Stimulated activated naive B cell treated with anti-CD40 and anti-IgM and Interleukin-4, amounts not matched to agents 10 μg/mL and 1 μg/mL and 100 μg/mL, for 72 hours (primary cell): ENCODE measurements around the gene MALT1.
A peak's percentile ranks its signal among the peaks of the same experiment; 100 is the strongest.

Source experiments
- ATAC-seq, 2 donors: fragments of 150-1000 bp; cut with Tn5 transposase; replicated peaks; 2 replicates each; pipeline ENCODE4 v1.10.0; 2021; ENCODE audit warnings: moderate library complexity in 1 of 2
- DNase-seq: peaks from one replicate; pipeline ENCODE4 v3.0.0; 2021
- H3K27ac Mint-ChIP-seq: one replicate; pipeline ENCODE4 v1.8.0; 2022; ENCODE audit warnings: mild to moderate bottlenecking, mixed read lengths
- H3K27me3 Mint-ChIP-seq, 2 donors: one replicate each; pipeline ENCODE4 v1.8.0; 2022; ENCODE audit warnings: mixed read lengths in 2 of 2
- H3K36me3 Mint-ChIP-seq, 2 donors: one replicate each; pipeline ENCODE4 v1.8.0; 2022; ENCODE audit warnings: mixed read lengths in 2 of 2, mild to moderate bottlenecking in 1 of 2
- H3K4me1 Mint-ChIP-seq, 2 donors: one replicate each; pipeline ENCODE4 v1.8.0; 2022; ENCODE audit warnings: mixed read lengths in 2 of 2, mild to moderate bottlenecking in 1 of 2
- H3K4me3 Mint-ChIP-seq, 2 donors: one replicate each; pipeline ENCODE4 v1.8.0; 2022; ENCODE audit warnings: mild to moderate bottlenecking in 2 of 2, mixed read lengths in 2 of 2, moderate library complexity in 1 of 2
- H3K9me3 Mint-ChIP-seq, 2 donors: one replicate each; pipeline ENCODE4 v1.8.0; 2022; ENCODE audit warnings: mixed read lengths in 2 of 2, mild to moderate bottlenecking in 1 of 2

The MALT1 gene, protein sequence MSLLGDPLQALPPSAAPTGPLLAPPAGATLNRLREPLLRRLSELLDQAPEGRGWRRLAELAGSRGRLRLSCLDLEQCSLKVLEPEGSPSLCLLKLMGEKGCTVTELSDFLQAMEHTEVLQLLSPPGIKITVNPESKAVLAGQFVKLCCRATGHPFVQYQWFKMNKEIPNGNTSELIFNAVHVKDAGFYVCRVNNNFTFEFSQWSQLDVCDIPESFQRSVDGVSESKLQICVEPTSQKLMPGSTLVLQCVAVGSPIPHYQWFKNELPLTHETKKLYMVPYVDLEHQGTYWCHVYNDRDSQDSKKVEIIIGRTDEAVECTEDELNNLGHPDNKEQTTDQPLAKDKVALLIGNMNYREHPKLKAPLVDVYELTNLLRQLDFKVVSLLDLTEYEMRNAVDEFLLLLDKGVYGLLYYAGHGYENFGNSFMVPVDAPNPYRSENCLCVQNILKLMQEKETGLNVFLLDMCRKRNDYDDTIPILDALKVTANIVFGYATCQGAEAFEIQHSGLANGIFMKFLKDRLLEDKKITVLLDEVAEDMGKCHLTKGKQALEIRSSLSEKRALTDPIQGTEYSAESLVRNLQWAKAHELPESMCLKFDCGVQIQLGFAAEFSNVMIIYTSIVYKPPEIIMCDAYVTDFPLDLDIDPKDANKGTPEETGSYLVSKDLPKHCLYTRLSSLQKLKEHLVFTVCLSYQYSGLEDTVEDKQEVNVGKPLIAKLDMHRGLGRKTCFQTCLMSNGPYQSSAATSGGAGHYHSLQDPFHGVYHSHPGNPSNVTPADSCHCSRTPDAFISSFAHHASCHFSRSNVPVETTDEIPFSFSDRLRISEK

GRCh38 chr18:58671111-58671631, at the start of gene MALT1:
Gene MALT1 (plus strand): TSS chr18:58671465. CDS start chr18:58671644, 179 bp downstream.
- ATAC-seq (peak; percentile 86 to 89), DNase-seq (peak; percentile 91)
- peaks cover 21 to 25% of the 10 kb centered on the region in 2 donors for H3K36me3 Mint-ChIP-seq
- H3K4me3 Mint-ChIP-seq = peak within 1 kb of the TSS; percentile 94 to 97
- peaks cover 50 to 73% of the 10 kb centered on the region in 2 donors for H3K4me1 Mint-ChIP-seq
- H3K27me3 Mint-ChIP-seq = no peaks in the 10 kb centered on the region
- peak within 1 kb of the TSS; percentile 97 for H3K27ac Mint-ChIP-seq
- no peaks in the 10 kb centered on the region for H3K9me3 Mint-ChIP-seq

- DNase-seq = no peak
- Mint-ChIP-seq H3K4me1 (peaks cover 8% of the 10 kb centered on the region in 2 donors), H3K4me3 (no peak overlapping the region), H3K27me3 (no peaks in the 10 kb centered on the region), H3K27ac (no peak overlapping the region), H3K9me3 (no peaks in the 10 kb centered on the region), H3K36me3 (no peaks in the 10 kb centered on the region)
- ATAC-seq = no peak
Observed at GRCh38 chr18:58624011-58624410, 47.3 kb upstream of the MALT1 start.

DNA sequence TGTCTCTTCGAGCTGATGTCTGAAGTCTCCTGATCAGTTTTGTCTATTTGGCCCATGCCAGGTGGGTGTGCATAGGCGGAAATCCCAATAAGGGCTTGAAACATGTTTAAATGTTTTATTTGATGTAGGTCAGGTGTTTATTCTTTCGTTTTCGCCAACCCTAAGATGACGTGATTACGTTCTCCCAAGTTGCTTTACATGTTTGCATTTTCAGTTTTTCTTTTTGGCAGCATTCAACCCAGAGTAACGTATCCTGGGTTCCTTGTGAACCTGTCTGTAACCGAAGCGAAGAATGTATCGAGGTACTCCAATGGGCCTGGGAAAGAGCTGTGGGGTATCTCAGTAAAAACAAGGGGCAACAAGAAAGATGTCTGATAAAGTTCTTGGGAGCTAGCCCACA, 45.4 kb upstream of the MALT1 start:
- Mint-ChIP-seq H3K27ac (no peak overlapping the region), H3K4me1 (peaks cover 7 to 8% of the 10 kb centered on the region in 2 donors), H3K27me3 (no peaks in the 10 kb centered on the region), H3K4me3 (no peak overlapping the region), H3K9me3 (no peaks in the 10 kb centered on the region), H3K36me3 (no peaks in the 10 kb centered on the region)
- DNase-seq (no peak), ATAC-seq (no peak)

GRCh38 chr18:58630071-58630470, 41.2 kb upstream of the MALT1 start:
- Mint-ChIP-seq H3K27me3 (no peaks in the 10 kb centered on the region), H3K27ac (no peak overlapping the region), H3K36me3 (no peaks in the 10 kb centered on the region), H3K4me3 (no peak overlapping the region), H3K4me1 (peaks cover 13 to 19% of the 10 kb centered on the region in 2 donors), H3K9me3 (no peaks in the 10 kb centered on the region)
- no peak for DNase-seq
- ATAC-seq = no peak

GRCh38 chr18:58631301-58631700, 40.0 kb upstream of the MALT1 start:
- Mint-ChIP-seq H3K36me3 (no peaks in the 10 kb centered on the region), H3K27ac (no peak overlapping the region), H3K4me1 (peaks cover 13 to 27% of the 10 kb centered on the region in 2 donors), H3K27me3 (no peaks in the 10 kb centered on the region), H3K9me3 (no peaks in the 10 kb centered on the region), H3K4me3 (no peak overlapping the region)
- DNase-seq (no peak), ATAC-seq (no peak)

DNA sequence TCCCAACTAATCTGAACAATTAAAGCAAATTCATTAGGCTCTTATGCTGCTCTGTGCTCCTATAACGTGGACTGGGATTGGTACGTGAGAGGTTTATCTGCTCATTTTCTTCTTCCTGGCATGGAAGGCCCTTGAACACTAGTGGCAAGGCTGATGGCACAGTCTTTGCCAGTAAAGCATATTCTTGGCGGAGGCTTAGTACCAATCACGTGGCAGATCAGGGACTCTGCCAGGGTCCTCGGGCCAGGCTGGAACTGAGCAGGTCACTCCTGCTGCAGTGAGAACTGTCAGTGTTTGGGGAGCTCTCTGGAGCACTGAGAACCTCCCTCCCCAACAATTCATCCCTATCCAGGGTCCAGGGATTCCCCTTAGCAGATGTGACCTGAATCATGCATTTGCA, 38.7 kb upstream of the MALT1 start:
- Mint-ChIP-seq H3K36me3 (no peaks in the 10 kb centered on the region), H3K4me3 (no peak overlapping the region), H3K27ac (no peak overlapping the region), H3K9me3 (no peaks in the 10 kb centered on the region), H3K27me3 (no peaks in the 10 kb centered on the region), H3K4me1 (peaks cover 14 to 33% of the 10 kb centered on the region in 2 donors)
- DNase-seq (no peak), ATAC-seq (no peak)

GRCh38 chr18:58633874-58634273, 37.4 kb upstream of the MALT1 start:
- peaks cover 26 to 47% of the 10 kb centered on the region in 2 donors for H3K4me1 Mint-ChIP-seq
- H3K9me3 Mint-ChIP-seq = no peaks in the 10 kb centered on the region
- H3K4me3 Mint-ChIP-seq = no peak overlapping the region
- DNase-seq = no peak
- peak overlapping the region; percentile 67 for H3K27ac Mint-ChIP-seq
- no peaks in the 10 kb centered on the region for H3K36me3 Mint-ChIP-seq
- no peaks in the 10 kb centered on the region for H3K27me3 Mint-ChIP-seq
- peak in 1 of 2 donors; percentile 30 for ATAC-seq

DNA sequence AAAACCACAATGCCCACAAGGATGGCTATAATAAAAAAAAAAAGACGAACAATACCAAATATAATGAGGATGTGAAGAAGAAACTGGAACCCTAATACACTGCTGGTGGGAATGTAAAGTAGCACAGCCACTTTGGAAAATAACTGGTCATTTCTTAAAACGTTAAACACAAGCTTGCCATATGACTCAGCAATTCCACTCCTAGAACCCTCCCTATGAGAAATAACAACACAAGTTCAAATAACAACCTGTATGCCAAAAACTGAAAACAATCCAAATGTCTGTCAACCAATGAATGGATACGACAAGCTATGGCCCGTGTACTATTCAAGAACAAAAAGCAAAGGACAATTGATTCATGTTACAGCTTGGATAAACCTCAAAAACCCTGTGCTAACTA, 35.4 kb upstream of the MALT1 start:
- peak in 1 of 2 donors; percentile 48 for ATAC-seq
- H3K36me3 Mint-ChIP-seq = no peaks in the 10 kb centered on the region
- H3K27ac Mint-ChIP-seq = peak overlapping the region; percentile 87
- no peaks in the 10 kb centered on the region for H3K27me3 Mint-ChIP-seq
- no peak for DNase-seq
- no peak overlapping the region for H3K4me3 Mint-ChIP-seq
- H3K4me1 Mint-ChIP-seq = peaks cover 32 to 59% of the 10 kb centered on the region in 2 donors
- no peaks in the 10 kb centered on the region for H3K9me3 Mint-ChIP-seq

- no peaks in the 10 kb centered on the region for H3K9me3 Mint-ChIP-seq
- DNase-seq = no peak
- H3K27ac Mint-ChIP-seq = no peak overlapping the region
- peaks cover 29 to 59% of the 10 kb centered on the region in 2 donors for H3K4me1 Mint-ChIP-seq
- no peak for ATAC-seq
- no peaks in the 10 kb centered on the region for H3K36me3 Mint-ChIP-seq
- H3K4me3 Mint-ChIP-seq = no peak overlapping the region
- H3K27me3 Mint-ChIP-seq = no peaks in the 10 kb centered on the region
Observed at GRCh38 chr18:58637197-58637596, 34.1 kb upstream of the MALT1 start.

DNA sequence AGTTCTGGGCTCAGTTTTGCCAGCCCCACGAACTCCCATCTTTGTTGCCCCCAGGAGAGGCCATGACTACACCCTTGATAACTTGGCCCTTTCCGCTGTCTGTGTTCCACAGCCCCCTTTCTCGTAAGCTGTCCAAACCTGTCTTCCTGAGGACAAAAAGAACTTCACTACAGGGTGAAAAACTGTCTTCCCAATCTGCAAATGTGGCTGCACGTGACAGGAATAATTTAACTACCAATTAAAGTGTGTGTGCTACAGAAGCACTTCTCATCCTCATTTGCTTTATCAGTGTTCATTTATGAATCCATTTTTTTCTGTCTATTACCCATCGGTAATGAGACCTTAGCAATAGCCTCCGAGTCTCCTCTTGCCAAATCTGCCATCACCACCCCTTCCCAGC, 33.3 kb upstream of the MALT1 start:
- Mint-ChIP-seq H3K9me3 (no peaks in the 10 kb centered on the region), H3K27me3 (no peaks in the 10 kb centered on the region), H3K4me3 (peak overlapping the region; percentile 39 to 54), H3K36me3 (no peaks in the 10 kb centered on the region), H3K4me1 (peaks cover 29 to 59% of the 10 kb centered on the region in 2 donors), H3K27ac (peak overlapping the region; percentile 63)
- DNase-seq = no peak
- ATAC-seq = no peak

DNA sequence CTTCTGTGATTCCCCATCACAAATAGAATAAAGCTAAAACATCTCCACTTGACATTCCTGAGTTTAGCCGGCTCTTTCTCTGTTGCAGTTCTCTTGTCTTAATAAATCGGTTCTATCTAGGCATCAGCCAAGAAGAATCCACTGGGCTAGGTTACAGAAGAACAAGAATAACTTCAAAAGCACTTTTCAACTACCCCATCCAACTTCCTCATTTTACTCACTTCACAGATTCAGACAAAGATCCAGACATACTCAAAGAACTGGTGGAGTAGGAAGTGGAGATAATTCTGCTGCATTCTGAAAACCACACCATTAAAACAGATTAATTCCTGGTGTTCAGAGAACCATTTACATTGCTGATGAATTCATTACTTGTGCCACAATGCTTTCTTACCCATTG, 32.8 kb upstream of the MALT1 start:
- no peak for DNase-seq
- Mint-ChIP-seq H3K27me3 (no peaks in the 10 kb centered on the region), H3K27ac (peak overlapping the region; percentile 63), H3K36me3 (no peaks in the 10 kb centered on the region), H3K9me3 (no peaks in the 10 kb centered on the region), H3K4me3 (peak overlapping the region; percentile 39 to 54), H3K4me1 (peaks cover 29 to 58% of the 10 kb centered on the region in 2 donors)
- peak; percentile 87 to 88 for ATAC-seq

GRCh38 chr18:58639237-58639636, 32.0 kb upstream of the MALT1 start:
- ATAC-seq (no peak), DNase-seq (no peak)
- no peak overlapping the region for H3K4me3 Mint-ChIP-seq
- H3K27me3 Mint-ChIP-seq = no peaks in the 10 kb centered on the region
- no peaks in the 10 kb centered on the region for H3K36me3 Mint-ChIP-seq
- peaks cover 28 to 52% of the 10 kb centered on the region in 2 donors for H3K4me1 Mint-ChIP-seq
- H3K27ac Mint-ChIP-seq = no peak overlapping the region
- H3K9me3 Mint-ChIP-seq = no peaks in the 10 kb centered on the region

GRCh38 chr18:58639751-58640427, 31.4 kb upstream of the MALT1 start:
- Mint-ChIP-seq H3K27me3 (no peaks in the 10 kb centered on the region), H3K4me3 (no peak overlapping the region), H3K36me3 (no peaks in the 10 kb centered on the region), H3K4me1 (peaks cover 24 to 46% of the 10 kb centered on the region in 2 donors), H3K27ac (peak overlapping the region; percentile 60), H3K9me3 (no peaks in the 10 kb centered on the region)
- DNase-seq (no peak), ATAC-seq (peak; percentile 53 to 56)

DNA sequence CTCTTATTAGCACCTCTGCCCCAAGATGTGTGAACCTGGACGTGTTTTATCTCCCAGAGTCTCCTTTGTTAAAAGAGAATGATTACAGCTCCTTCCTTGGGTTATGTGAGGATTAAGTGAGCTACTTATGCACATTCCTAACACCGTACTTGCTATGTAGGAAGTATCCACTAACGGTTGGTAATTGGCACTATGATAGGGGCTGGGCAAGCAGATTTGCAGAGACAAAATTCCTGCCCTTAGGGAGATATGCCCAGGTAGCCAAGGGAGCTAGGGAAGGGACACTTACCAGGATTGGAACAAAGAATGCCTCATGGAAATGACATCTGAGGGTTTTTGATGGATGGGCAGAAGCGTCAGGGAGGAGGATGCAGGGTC, 30.8 kb upstream of the MALT1 start:
- ATAC-seq (no peak), DNase-seq (no peak)

More for the DNA sequence above, 30.8 kb upstream of the MALT1 start:
- H3K4me1 Mint-ChIP-seq = peaks cover 24 to 41% of the 10 kb centered on the region in 2 donors
- H3K9me3 Mint-ChIP-seq = no peaks in the 10 kb centered on the region
- no peaks in the 10 kb centered on the region for H3K27me3 Mint-ChIP-seq
- H3K27ac Mint-ChIP-seq = no peak overlapping the region
- no peak overlapping the region for H3K4me3 Mint-ChIP-seq
- no peaks in the 10 kb centered on the region for H3K36me3 Mint-ChIP-seq
